HUES6 (cell line): ENCODE results near the gene INO80.
A peak's percentile ranks its signal among the peaks of the same experiment; 100 is the strongest.
"Not testable (repeated sequence)": the region's sequence is repeated elsewhere in the genome, so short reads cannot be mapped to it uniquely, and the experiment has no call there.

ENCODE experiments used
- H3K27ac ChIP-seq: 2 replicates; pipeline ENCODE4 v1.7.0; 2013; ENCODE audit warnings: low read depth, mild to moderate bottlenecking, low read length, inconsistent platforms
- H3K27me3 ChIP-seq: 2 replicates; pipeline ENCODE4 v1.6.1; 2013; ENCODE audit warnings: low read length; ENCODE audit not compliant: control insufficient read depth, insufficient read depth
- H3K36me3 ChIP-seq: 2 replicates; pipeline ENCODE4 v1.6.1; 2013; ENCODE audit warnings: low read length; ENCODE audit not compliant: control insufficient read depth, insufficient read depth
- H3K4me1 ChIP-seq: 2 replicates; pipeline ENCODE4 v1.6.1; 2013; ENCODE audit warnings: low read length; ENCODE audit not compliant: control insufficient read depth, insufficient read depth
- H3K4me3 ChIP-seq: 2 replicates; pipeline ENCODE4 v1.5.1; 2013; ENCODE audit warnings: low read depth, low read length
- H3K9ac ChIP-seq: one replicate; pipeline ENCODE4 v1.6.1; 2013; ENCODE audit warnings: mild to moderate bottlenecking, low read length
- H3K9me3 ChIP-seq: 2 replicates; pipeline ENCODE4 v1.6.1; 2013; ENCODE audit warnings: low read depth, low read length; ENCODE audit not compliant: control insufficient read depth, insufficient read depth

The INO80 gene

GRCh38 chr15:40955930-40956540 lies 160.0 kb downstream of the INO80 start:
- no peak overlapping the region for H3K27ac ChIP-seq
- no peak overlapping the region for H3K4me3 ChIP-seq
- no peaks in the 10 kb centered on the region for H3K27me3 ChIP-seq
- H3K4me1 ChIP-seq = peaks cover 35% of the 10 kb centered on the region
- H3K9ac ChIP-seq = no peak overlapping the region
- H3K36me3 ChIP-seq = peaks cover 27% of the 10 kb centered on the region
- H3K9me3 ChIP-seq = no peaks in the 10 kb centered on the region

GRCh38 chr15:40955141-40955903 lies 160.8 kb downstream of the INO80 start:
- Histone ChIP-seq H3K27ac (no peak overlapping the region), H3K4me1 (peaks cover 28% of the 10 kb centered on the region), H3K4me3 (no peak overlapping the region), H3K27me3 (no peaks in the 10 kb centered on the region), H3K9ac (no peak overlapping the region), H3K36me3 (peaks cover 27% of the 10 kb centered on the region), H3K9me3 (no peaks in the 10 kb centered on the region)

GRCh38 chr15:40954158-40954848 lies 161.8 kb downstream of the INO80 start:
- H3K9ac ChIP-seq = peak overlapping the region; percentile 90
- peaks cover 27% of the 10 kb centered on the region for H3K36me3 ChIP-seq
- H3K9me3 ChIP-seq, H3K27me3 ChIP-seq, H3K27ac ChIP-seq: not testable (repeated sequence)
- peaks cover 20% of the 10 kb centered on the region for H3K4me1 ChIP-seq
- H3K4me3 ChIP-seq = peak overlapping the region; percentile 97

- peak overlapping the region; percentile 97 for H3K4me3 ChIP-seq
- H3K9ac ChIP-seq = peak overlapping the region; percentile 90
Measured at GRCh38 chr15:40953713-40954074, 162.4 kb downstream of the INO80 start.

GRCh38 chr15:40952901-40953712 lies 163.0 kb downstream of the INO80 start, which contains the start of gene CHAC1:
CHAC1 (plus strand) TSS chr15:40953471; CDS start chr15:40953584, 113 bp downstream.
- no peaks in the 10 kb centered on the region for H3K27me3 ChIP-seq
- H3K4me1 ChIP-seq = peaks cover 29% of the 10 kb centered on the region
- H3K27ac ChIP-seq = peak within 1 kb of the TSS; percentile 96
- peak within 1 kb of the TSS; percentile 97 for H3K9ac ChIP-seq
- H3K9me3 ChIP-seq = no peaks in the 10 kb centered on the region
- H3K4me3 ChIP-seq = peak within 1 kb of the TSS; percentile 97
- peaks cover 27% of the 10 kb centered on the region for H3K36me3 ChIP-seq

More at GRCh38 chr15:40953713-40954074, 162.4 kb downstream of the INO80 start:
- H3K9me3 ChIP-seq = no peaks in the 10 kb centered on the region
- H3K36me3 ChIP-seq = peaks cover 27% of the 10 kb centered on the region
- H3K27me3 ChIP-seq = no peaks in the 10 kb centered on the region
- H3K4me1 ChIP-seq = peaks cover 25% of the 10 kb centered on the region
- H3K27ac ChIP-seq = peak overlapping the region; percentile 96

- Histone ChIP-seq H3K4me3 (peak overlapping the region; percentile 97), H3K4me1 (peaks cover 29% of the 10 kb centered on the region), H3K27ac (peak overlapping the region; percentile 96), H3K9ac (peak overlapping the region; percentile 97), H3K9me3 (no peaks in the 10 kb centered on the region), H3K27me3 (no peaks in the 10 kb centered on the region), H3K36me3 (peaks cover 27% of the 10 kb centered on the region)
Measured at GRCh38 chr15:40952301-40952900, 163.7 kb downstream of the INO80 start.

GRCh38 chr15:40951764-40952163 lies 164.3 kb downstream of the INO80 start:
- H3K4me1 ChIP-seq = peaks cover 29% of the 10 kb centered on the region
- no peak overlapping the region for H3K4me3 ChIP-seq
- no peak overlapping the region for H3K9ac ChIP-seq
- H3K36me3 ChIP-seq = peaks cover 24% of the 10 kb centered on the region
- H3K27me3 ChIP-seq = no peaks in the 10 kb centered on the region
- no peak overlapping the region for H3K27ac ChIP-seq
- H3K9me3 ChIP-seq = no peaks in the 10 kb centered on the region

GRCh38 chr15:40949756-40950207 lies 166.3 kb downstream of the INO80 start:
- H3K9me3 ChIP-seq = no peaks in the 10 kb centered on the region
- no peak overlapping the region for H3K9ac ChIP-seq
- H3K36me3 ChIP-seq = peaks cover 5% of the 10 kb centered on the region; the same call in 1 of the 2 replicates
- H3K4me1 ChIP-seq = peaks cover 29% of the 10 kb centered on the region
- peaks cover under 1% of the 10 kb centered on the region for H3K27me3 ChIP-seq
- no peak overlapping the region for H3K4me3 ChIP-seq
- no peak overlapping the region for H3K27ac ChIP-seq

- Histone ChIP-seq H3K9ac (no peak overlapping the region), H3K4me1 (peaks cover 23% of the 10 kb centered on the region), H3K4me3 (no peak overlapping the region), H3K36me3 (no peaks in the 10 kb centered on the region), H3K27me3 (peaks cover 10% of the 10 kb centered on the region), H3K9me3 (no peaks in the 10 kb centered on the region), H3K27ac (no peak overlapping the region)
Measured at GRCh38 chr15:40948706-40949473, 167.2 kb downstream of the INO80 start.
